ENCODE data around the gene MOB3C.

The MOB3C gene

DNA sequence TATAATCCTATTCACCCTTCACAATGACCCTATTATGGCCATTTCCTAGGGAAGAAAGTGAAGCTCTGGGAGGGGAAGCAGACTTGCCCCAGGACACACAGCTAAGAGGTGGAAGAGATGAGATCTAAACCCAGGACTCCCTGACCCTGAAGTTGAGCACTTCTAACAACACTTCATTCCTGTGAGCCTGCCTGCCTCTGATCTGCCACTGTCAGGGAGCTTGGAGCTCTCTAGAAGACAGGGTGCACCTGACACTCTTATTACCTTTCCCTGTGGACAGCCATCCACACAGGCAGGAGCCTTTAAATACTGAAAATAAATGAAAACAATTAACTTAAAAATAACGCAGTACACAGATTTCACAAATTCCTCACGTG is 13.1 kb downstream of the MOB3C start:
- no peak overlapping the region for H2BK15ac ChIP-seq (ENCODE audit: low read length)
- H4K91ac ChIP-seq (ENCODE audit: low read depth, low read length, poor library complexity), result no peak overlapping the region
- no peak overlapping the region for H3K23ac ChIP-seq (ENCODE audit: low read depth, low read length, poor library complexity)
- H3K4me2 ChIP-seq (ENCODE audit: insufficient read depth, low read length, poor library complexity, severe bottlenecking), result peak overlapping the region; percentile 77
- H2BK5ac ChIP-seq (ENCODE audit: low read length), result peak overlapping the region; percentile 7
- H3K14ac ChIP-seq (ENCODE audit: low read length), result no peak overlapping the region
- H3K4ac ChIP-seq (ENCODE audit: low read length), result no peak overlapping the region
- no peak for DNase-seq (ENCODE audit: low spot score)
- H3K4me3 ChIP-seq (ENCODE audit: low read length in 2 of 2), result peak overlapping the region; percentile 77 to 85
- no peak overlapping the region for H2BK12ac ChIP-seq (ENCODE audit: low read length)
- H3K27me3 ChIP-seq (ENCODE audit: control insufficient read depth in 3 of 3, insufficient read depth in 3 of 3, low read depth in 1 of 3, low read length in 3 of 3), result no peaks in the 10 kb centered on the region
- no peak overlapping the region for H2AK5ac ChIP-seq (ENCODE audit: low read depth, low read length)
- H3K79me1 ChIP-seq (ENCODE audit: low read depth, low read length), result no peaks in the 10 kb centered on the region
- peaks cover 4 to 12% of the 10 kb centered on the region in 2 donors for H3K4me1 ChIP-seq (ENCODE audit: control insufficient read depth in 2 of 2, insufficient read depth in 1 of 2, low read depth in 1 of 2, low read length in 2 of 2)
- peak overlapping the region; percentile 90 for H3K18ac ChIP-seq (ENCODE audit: low read length)
- WGBS, 2 donors (ENCODE audit: extremely low coverage in 2 of 2, insufficient read length in 2 of 2, insufficient replicate concordance in 1 of 2), result no CpG with 5 or more reads among the region's 2 CpGs
- no peak overlapping the region for H3K27ac ChIP-seq (replicated peaks; ENCODE audit: low read length)
- H2AFZ ChIP-seq (ENCODE audit: low read length), result peak overlapping the region; percentile 94
- H4K8ac ChIP-seq (ENCODE audit: low read depth, low read length), result no peak overlapping the region
- no peaks in the 10 kb centered on the region for H3K36me3 ChIP-seq (replicated peaks in 1 of 2; ENCODE audit: control insufficient read depth in 2 of 2, insufficient read depth in 2 of 2, low read length in 2 of 2)
- H3K9me3 ChIP-seq (replicated peaks in 1 of 2; ENCODE audit: control insufficient read depth in 2 of 2, insufficient read depth in 1 of 2, low read depth in 1 of 2, low read length in 2 of 2), result no peaks in the 10 kb centered on the region
- no peak overlapping the region for H3K9ac ChIP-seq (ENCODE audit: low read depth, low read length, poor library complexity)
- no peak overlapping the region for H2BK120ac ChIP-seq (ENCODE audit: low read depth, low read length)

DNA sequence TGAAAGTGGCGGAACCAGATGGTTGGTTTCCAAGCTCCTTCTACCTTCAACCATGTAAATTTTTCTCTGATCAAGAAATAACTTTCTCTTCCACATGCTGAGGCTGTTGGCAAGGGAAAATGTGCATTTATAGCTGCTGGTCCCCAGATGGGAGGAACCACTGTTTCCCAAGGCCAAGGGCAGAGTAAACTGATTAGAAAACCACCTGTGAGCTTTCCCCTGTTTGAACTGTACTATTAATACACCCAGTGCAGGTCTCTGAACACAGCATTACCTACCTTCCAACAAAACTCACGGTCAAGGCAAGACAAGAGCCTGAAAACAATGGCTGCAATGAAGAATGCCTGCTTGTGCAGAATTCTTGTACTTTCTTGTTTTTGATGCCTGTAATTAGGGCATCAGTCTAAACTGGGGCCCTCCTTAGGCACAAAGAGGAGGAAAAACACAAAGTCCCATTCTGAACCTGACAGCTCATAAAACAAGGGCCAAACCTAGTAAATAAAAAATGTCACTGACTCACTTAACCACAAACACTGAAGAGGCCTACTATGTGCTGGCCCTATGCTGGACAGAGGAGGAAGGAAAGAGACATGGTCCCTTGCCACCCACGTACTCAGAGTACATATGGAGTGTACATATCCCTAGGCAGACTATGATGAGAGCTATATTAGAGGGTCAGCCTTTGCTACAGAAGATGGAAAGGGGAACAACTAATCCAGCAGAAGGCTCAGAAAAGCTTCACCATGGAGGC is 15.2 kb downstream of the MOB3C start:
- no peak overlapping the region for H4K91ac ChIP-seq (ENCODE audit: low read depth, low read length, poor library complexity)
- H3K79me1 ChIP-seq (ENCODE audit: low read depth, low read length), result no peaks in the 10 kb centered on the region
- H3K9ac ChIP-seq (ENCODE audit: low read depth, low read length, poor library complexity), result no peak overlapping the region
- H3K4me3 ChIP-seq (ENCODE audit: low read length in 2 of 2), result no peak overlapping the region
- no peak overlapping the region for H4K8ac ChIP-seq (ENCODE audit: low read depth, low read length)
- no peaks in the 10 kb centered on the region for H3K36me3 ChIP-seq (replicated peaks in 1 of 2; ENCODE audit: control insufficient read depth in 2 of 2, insufficient read depth in 2 of 2, low read length in 2 of 2)
- H3K4me2 ChIP-seq (ENCODE audit: insufficient read depth, low read length, poor library complexity, severe bottlenecking), result no peak overlapping the region
- no peak overlapping the region for H2AK5ac ChIP-seq (ENCODE audit: low read depth, low read length)
- H3K14ac ChIP-seq (ENCODE audit: low read length), result no peak overlapping the region
- no peaks in the 10 kb centered on the region for H3K27me3 ChIP-seq (ENCODE audit: control insufficient read depth in 3 of 3, insufficient read depth in 3 of 3, low read depth in 1 of 3, low read length in 3 of 3)
- H2BK15ac ChIP-seq (ENCODE audit: low read length), result no peak overlapping the region
- H3K4ac ChIP-seq (ENCODE audit: low read length), result no peak overlapping the region
- no peak overlapping the region for H3K18ac ChIP-seq (ENCODE audit: low read length)
- H3K27ac ChIP-seq (replicated peaks; ENCODE audit: low read length), result no peak overlapping the region
- no peak overlapping the region for H2AFZ ChIP-seq (ENCODE audit: low read length)
- no peak overlapping the region for H3K23ac ChIP-seq (ENCODE audit: low read depth, low read length, poor library complexity)
- H3K9me3 ChIP-seq (replicated peaks in 1 of 2; ENCODE audit: control insufficient read depth in 2 of 2, insufficient read depth in 1 of 2, low read depth in 1 of 2, low read length in 2 of 2), result no peaks in the 10 kb centered on the region
- no peak overlapping the region for H2BK5ac ChIP-seq (ENCODE audit: low read length)
- no peak overlapping the region for H2BK120ac ChIP-seq (ENCODE audit: low read depth, low read length)
- no CpG with 5 or more reads among the region's 3 CpGs for WGBS, 2 donors (ENCODE audit: extremely low coverage in 2 of 2, insufficient read length in 2 of 2, insufficient replicate concordance in 1 of 2)
- peaks cover 4 to 12% of the 10 kb centered on the region in 2 donors for H3K4me1 ChIP-seq (ENCODE audit: control insufficient read depth in 2 of 2, insufficient read depth in 1 of 2, low read depth in 1 of 2, low read length in 2 of 2)
- no peak for DNase-seq (ENCODE audit: low spot score)
- H2BK12ac ChIP-seq (ENCODE audit: low read length), result no peak overlapping the region

DNA sequence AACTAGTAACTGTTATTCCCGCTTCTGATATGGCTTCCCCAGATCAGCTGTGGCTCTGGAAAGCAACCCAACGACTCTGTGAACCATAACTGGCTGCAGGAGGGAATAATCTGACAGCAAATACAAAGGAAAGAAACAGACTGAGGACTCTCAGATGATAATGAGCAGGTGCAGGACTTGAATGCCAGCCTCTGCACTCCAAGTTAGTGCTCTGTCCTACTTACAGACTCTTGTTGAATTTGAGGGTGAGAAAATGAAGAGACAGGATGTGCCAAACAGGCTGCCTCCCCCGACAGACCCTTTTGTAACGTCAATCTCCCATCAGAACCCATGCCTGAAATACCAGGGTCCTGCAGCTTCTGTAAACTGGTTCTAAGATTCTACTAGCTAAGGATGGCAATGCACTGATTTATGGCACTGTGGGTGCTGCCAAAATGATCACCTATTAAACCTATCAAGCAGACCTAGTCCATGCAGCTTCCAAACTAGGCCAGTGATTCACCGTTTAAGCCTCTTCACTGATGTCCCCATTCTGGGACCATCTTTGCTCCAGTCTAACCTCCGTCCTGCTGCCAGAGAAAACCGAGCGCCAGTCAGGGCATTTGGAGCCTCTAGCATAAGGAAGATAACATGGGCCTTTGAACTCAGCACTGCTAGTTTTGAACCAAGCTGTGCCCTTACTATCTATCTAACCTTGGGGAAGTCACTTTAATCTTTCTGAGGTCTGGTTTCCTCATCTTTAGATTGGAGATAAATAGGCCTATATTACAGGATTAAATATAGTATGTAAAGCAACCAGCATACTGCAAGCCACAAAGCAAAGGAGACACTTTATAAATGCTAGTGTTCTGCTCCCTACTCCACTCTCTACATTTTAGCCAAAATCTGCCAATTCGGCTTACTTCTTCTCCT is 17.3 kb downstream of the MOB3C start:
- Histone ChIP-seq H3K9ac (ENCODE audit: low read depth, low read length, poor library complexity) (no peak overlapping the region), H3K27ac (replicated peaks; ENCODE audit: low read length) (no peak overlapping the region), H3K4ac (ENCODE audit: low read length) (no peak overlapping the region), H3K4me1 (ENCODE audit: control insufficient read depth in 2 of 2, insufficient read depth in 1 of 2, low read depth in 1 of 2, low read length in 2 of 2) (peaks cover 4 to 8% of the 10 kb centered on the region in 2 donors), H3K79me1 (ENCODE audit: low read depth, low read length) (no peaks in the 10 kb centered on the region), H3K23ac (ENCODE audit: low read depth, low read length, poor library complexity) (no peak overlapping the region), H3K18ac (ENCODE audit: low read length) (no peak overlapping the region), H3K36me3 (replicated peaks in 1 of 2; ENCODE audit: control insufficient read depth in 2 of 2, insufficient read depth in 2 of 2, low read length in 2 of 2) (no peaks in the 10 kb centered on the region), H2BK15ac (ENCODE audit: low read length) (no peak overlapping the region), H2AK5ac (ENCODE audit: low read depth, low read length) (no peak overlapping the region), H3K27me3 (ENCODE audit: control insufficient read depth in 3 of 3, insufficient read depth in 3 of 3, low read depth in 1 of 3, low read length in 3 of 3) (no peaks in the 10 kb centered on the region), H3K4me3 (ENCODE audit: low read length in 2 of 2) (no peak overlapping the region), H3K14ac (ENCODE audit: low read length) (no peak overlapping the region), H4K8ac (ENCODE audit: low read depth, low read length) (no peak overlapping the region), H2BK12ac (ENCODE audit: low read length) (no peak overlapping the region), H4K91ac (ENCODE audit: low read depth, low read length, poor library complexity) (no peak overlapping the region), H2BK5ac (ENCODE audit: low read length) (no peak overlapping the region), H3K4me2 (ENCODE audit: insufficient read depth, low read length, poor library complexity, severe bottlenecking) (no peak overlapping the region), H3K9me3 (replicated peaks in 1 of 2; ENCODE audit: control insufficient read depth in 2 of 2, insufficient read depth in 1 of 2, low read depth in 1 of 2, low read length in 2 of 2) (no peaks in the 10 kb centered on the region), H2AFZ (ENCODE audit: low read length) (no peak overlapping the region), H2BK120ac (ENCODE audit: low read depth, low read length) (no peak overlapping the region)
- no peak for DNase-seq (ENCODE audit: low spot score)
- 100% methylated on average over 1 of the region's 9 CpGs; no CpG with 5 or more reads in 1 of the 2 donors for WGBS, 2 donors (ENCODE audit: extremely low coverage in 2 of 2, insufficient read length in 2 of 2, insufficient replicate concordance in 1 of 2)

DNA sequence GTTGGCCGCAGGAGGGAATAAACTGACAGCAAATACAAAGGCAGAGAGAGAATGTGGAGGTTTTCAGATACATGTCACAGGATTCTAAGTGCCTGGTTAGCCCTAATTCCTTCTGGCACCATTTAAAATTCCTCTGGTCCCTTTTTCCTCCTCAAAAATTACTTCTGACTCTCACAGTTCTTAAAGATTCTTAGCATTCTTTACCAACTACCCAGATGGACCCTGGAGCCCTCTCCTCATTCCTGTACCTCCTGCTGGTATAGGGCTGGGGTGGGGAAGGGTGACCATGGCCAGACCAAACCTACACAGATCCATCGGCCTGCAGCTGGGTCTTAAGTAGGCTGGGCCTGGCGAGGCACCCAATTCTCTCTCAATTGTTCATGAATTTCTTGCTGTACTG is 19.8 kb downstream of the MOB3C start:
- H3K79me1 ChIP-seq (ENCODE audit: low read depth, low read length), result no peaks in the 10 kb centered on the region
- no peak overlapping the region for H3K4ac ChIP-seq (ENCODE audit: low read length)
- H3K18ac ChIP-seq (ENCODE audit: low read length), result no peak overlapping the region
- H2BK12ac ChIP-seq (ENCODE audit: low read length), result no peak overlapping the region
- no peak overlapping the region for H3K14ac ChIP-seq (ENCODE audit: low read length)
- no peak overlapping the region for H3K23ac ChIP-seq (ENCODE audit: low read depth, low read length, poor library complexity)
- no peak overlapping the region for H3K4me2 ChIP-seq (ENCODE audit: insufficient read depth, low read length, poor library complexity, severe bottlenecking)
- H3K4me3 ChIP-seq (ENCODE audit: low read length in 2 of 2), result no peak overlapping the region
- H2BK15ac ChIP-seq (ENCODE audit: low read length), result no peak overlapping the region
- peaks cover 0 to 5% of the 10 kb centered on the region in 2 donors for H3K4me1 ChIP-seq (ENCODE audit: control insufficient read depth in 2 of 2, insufficient read depth in 1 of 2, low read depth in 1 of 2, low read length in 2 of 2)
- no peak overlapping the region for H4K91ac ChIP-seq (ENCODE audit: low read depth, low read length, poor library complexity)
- no peak overlapping the region for H2BK5ac ChIP-seq (ENCODE audit: low read length)
- no peak overlapping the region for H2AFZ ChIP-seq (ENCODE audit: low read length)
- no peak overlapping the region for H2BK120ac ChIP-seq (ENCODE audit: low read depth, low read length)
- H3K27me3 ChIP-seq (ENCODE audit: control insufficient read depth in 3 of 3, insufficient read depth in 3 of 3, low read depth in 1 of 3, low read length in 3 of 3), result no peaks in the 10 kb centered on the region
- H3K9me3 ChIP-seq (replicated peaks in 1 of 2; ENCODE audit: control insufficient read depth in 2 of 2, insufficient read depth in 1 of 2, low read depth in 1 of 2, low read length in 2 of 2), result no peaks in the 10 kb centered on the region
- no peak overlapping the region for H3K9ac ChIP-seq (ENCODE audit: low read depth, low read length, poor library complexity)
- DNase-seq (ENCODE audit: low spot score), result no peak
- no CpG with 5 or more reads among the region's 3 CpGs for WGBS, 2 donors (ENCODE audit: extremely low coverage in 2 of 2, insufficient read length in 2 of 2, insufficient replicate concordance in 1 of 2)
- H4K8ac ChIP-seq (ENCODE audit: low read depth, low read length), result no peak overlapping the region
- no peak overlapping the region for H3K27ac ChIP-seq (replicated peaks; ENCODE audit: low read length)
- H2AK5ac ChIP-seq (ENCODE audit: low read depth, low read length), result no peak overlapping the region
- H3K36me3 ChIP-seq (replicated peaks in 1 of 2; ENCODE audit: control insufficient read depth in 2 of 2, insufficient read depth in 2 of 2, low read length in 2 of 2), result peaks cover 7 to 21% of the 10 kb centered on the region in 2 donors
